MM.1S (cell line): ENCODE measurements around the gene FRG2B.
"Not testable (repeated sequence)": the region's sequence is repeated elsewhere in the genome, so short reads cannot be mapped to it uniquely, and the experiment has no call there.

Experiments
- DNase-seq: peaks from one replicate; pipeline ENCODE4 v3.0.0-alpha.2; 2015
- H2AFZ ChIP-seq: fragments of 300-600 bp; sonication (generic); 2 replicates; pipeline ENCODE4 v1.6.0; 2016; ENCODE audit warnings: antibody characterized with exemption, low read length
- H3F3A ChIP-seq: fragments of 300-600 bp; sonication (generic); 2 replicates; pipeline ENCODE4 v1.6.1; 2016; ENCODE audit warnings: mild to moderate bottlenecking, antibody characterized with exemption, low read length, moderate library complexity, mixed read lengths; ENCODE audit not compliant: insufficient read depth
- H3K27ac ChIP-seq: fragments of 300-600 bp; sonication (generic); 2 replicates; pipeline ENCODE4 v1.5.1; 2016; ENCODE audit warnings: mild to moderate bottlenecking, low read length
- H3K27me3 ChIP-seq: fragments of 300-600 bp; sonication (generic); replicated peaks from 2 replicates; pipeline ENCODE4 v1.6.0; 2016; ENCODE audit warnings: low read length; ENCODE audit not compliant: insufficient read depth
- H3K36me3 ChIP-seq: fragments of 300-600 bp; sonication (generic); replicated peaks from 2 replicates; pipeline ENCODE4 v1.6.1; 2016; ENCODE audit warnings: mild to moderate bottlenecking, low read length, mixed read lengths; ENCODE audit not compliant: insufficient read depth
- H3K4me1 ChIP-seq: fragments of 300-600 bp; sonication (generic); 2 replicates; pipeline ENCODE4 v1.6.1; 2016; ENCODE audit warnings: low read length, mixed read lengths
- H3K4me2 ChIP-seq: fragments of 300-600 bp; sonication (generic); 2 replicates; pipeline ENCODE4 v1.6.0; 2016; ENCODE audit warnings: low read depth, low read length
- H3K4me3 ChIP-seq: fragments of 300-600 bp; sonication (generic); 2 replicates; pipeline ENCODE4 v1.5.1; 2016; ENCODE audit warnings: low read length, mixed read lengths
- H3K79me2 ChIP-seq: fragments of 300-600 bp; sonication (generic); 2 replicates; pipeline ENCODE4 v1.6.1; 2016; ENCODE audit warnings: mixed run types, low read length, mixed read lengths
- H3K9ac ChIP-seq: fragments of 300-600 bp; sonication (generic); 2 replicates; pipeline ENCODE4 v1.6.1; 2016; ENCODE audit warnings: low read length, mixed read lengths
- H3K9me2 ChIP-seq: fragments of 300-600 bp; sonication (generic); replicated peaks from 2 replicates; pipeline ENCODE4 v1.6.1; 2016; ENCODE audit warnings: mild to moderate bottlenecking, low read length, mixed read lengths; ENCODE audit not compliant: insufficient read depth
- H3K9me3 ChIP-seq: fragments of 300-600 bp; sonication (generic); replicated peaks from 2 replicates; pipeline ENCODE4 v1.6.1; 2016; ENCODE audit warnings: mild to moderate bottlenecking, low read length, mixed read lengths; ENCODE audit not compliant: insufficient read depth
- H4K20me1 ChIP-seq: fragments of 300-600 bp; sonication (generic); 2 replicates; pipeline ENCODE4 v1.6.1; 2016; ENCODE audit warnings: mild to moderate bottlenecking, low read length, moderate library complexity, mixed read lengths; ENCODE audit not compliant: insufficient read depth
- EZH2 ChIP-seq: fragments of 300-600 bp; sonication (generic); optimal IDR thresholded peaks from 2 replicates; pipeline ENCODE3; 2017; ENCODE audit warnings: low read depth, mild to moderate bottlenecking, antibody characterized with exemption, low read length, mixed read lengths
- EZH2phosphoT487 ChIP-seq: fragments of 300-600 bp; sonication (generic); IDR thresholded peaks from 2 replicates; pipeline ENCODE4 v1.6.1; 2018; ENCODE audit warnings: antibody characterized with exemption, low read length
- TF ChIP-seq, protein P1 (sequence below): fragments of 300-600 bp; sonication (generic); IDR thresholded peaks from 2 replicates; pipeline ENCODE4 v1.5.1; 2016; ENCODE audit warnings: antibody characterized with exemption, low read length, mixed read lengths

Gene FRG2B

DNA sequence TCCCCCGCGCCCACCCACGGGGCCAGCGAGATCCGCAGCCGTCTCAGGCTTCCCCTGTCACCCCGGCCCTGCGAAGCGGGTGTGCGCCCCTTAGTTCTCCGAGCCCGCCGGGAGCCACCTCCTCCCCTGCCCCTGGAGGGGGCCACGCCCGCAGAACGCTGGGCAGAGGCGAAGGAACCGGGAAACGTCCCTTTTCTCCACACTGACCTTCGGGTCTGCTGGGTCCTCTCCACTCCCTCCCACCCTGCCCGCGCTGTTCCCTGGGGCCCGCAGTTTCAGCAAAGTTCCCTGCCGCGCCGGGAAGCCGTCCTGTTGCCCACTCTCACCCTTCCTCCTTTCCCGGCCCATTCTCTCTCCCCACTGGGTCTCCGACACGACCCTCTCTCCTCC lies 11.2 kb upstream of the FRG2B start:
- not testable (repeated sequence) for H3K4me1 ChIP-seq, H3K79me2 ChIP-seq, H4K20me1 ChIP-seq, H3K9me3 ChIP-seq, H2AFZ ChIP-seq, H3K4me3 ChIP-seq, H3K36me3 ChIP-seq, H3K27me3 ChIP-seq, H3K4me2 ChIP-seq, H3K27ac ChIP-seq, H3K9me2 ChIP-seq, H3K9ac ChIP-seq, DNase-seq, H3F3A ChIP-seq

DNA sequence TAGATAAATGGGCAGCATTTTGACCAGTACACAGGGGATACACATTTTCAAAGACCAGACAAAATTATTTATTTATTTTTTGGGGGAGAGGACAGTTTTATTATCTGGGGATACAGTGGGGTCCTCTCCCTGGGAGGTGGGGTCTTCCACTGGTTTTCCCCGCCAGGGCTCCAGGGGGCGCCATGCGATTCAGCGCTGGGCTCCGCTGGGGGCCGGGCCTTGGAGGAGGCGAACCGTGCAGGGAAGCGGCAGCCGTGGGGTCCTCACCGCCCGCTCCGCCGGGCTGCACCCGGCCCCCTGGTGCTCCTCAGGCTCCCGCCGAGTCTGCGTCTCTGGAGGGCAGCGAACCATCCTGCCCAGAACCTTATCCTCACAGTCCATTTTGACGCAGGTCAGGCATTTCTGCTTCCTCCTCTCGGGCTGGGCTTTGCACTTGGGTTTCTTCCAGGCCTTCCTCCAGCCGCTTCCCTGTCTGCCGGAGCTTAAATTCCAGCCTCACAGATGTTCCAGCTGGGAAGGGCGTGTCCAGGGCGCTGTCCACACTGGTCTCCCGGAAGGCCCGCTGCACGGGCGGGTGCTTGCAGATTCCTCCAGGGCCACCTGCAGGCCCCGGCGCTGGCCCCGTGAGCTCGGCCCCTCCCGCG lies 10.7 kb upstream of the FRG2B start:
- H3K79me2 ChIP-seq = not testable (repeated sequence)

DNA sequence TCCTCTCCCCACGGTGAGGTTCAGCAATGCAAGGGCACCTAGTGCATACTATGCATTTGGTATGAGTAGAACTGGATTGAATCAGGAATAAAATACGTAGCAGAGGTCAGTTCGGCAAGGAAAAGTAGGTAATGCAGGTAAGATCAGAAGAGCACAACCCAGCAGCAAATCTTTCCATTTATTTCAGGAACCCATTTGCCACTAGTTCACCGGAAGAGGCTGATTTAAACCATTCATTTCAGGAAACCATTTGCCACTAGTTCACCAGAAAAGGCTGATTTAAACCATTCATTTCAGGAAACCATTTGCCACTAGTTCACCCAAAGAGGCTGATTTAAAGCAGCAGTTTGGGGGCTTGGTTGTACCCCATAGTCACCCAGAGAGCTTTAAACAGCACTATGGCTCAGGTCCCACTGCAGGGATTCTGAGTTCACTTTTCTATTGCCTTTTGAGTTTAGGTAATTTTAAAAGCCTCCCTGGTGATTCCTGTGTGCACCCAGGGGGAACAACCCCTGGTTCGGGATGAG lies 4.2 kb upstream of the FRG2B start:
- H3K27ac ChIP-seq, H3K9me2 ChIP-seq, DNase-seq, H3K79me2 ChIP-seq, H3K36me3 ChIP-seq, H3K9me3 ChIP-seq, H3K4me1 ChIP-seq, H4K20me1 ChIP-seq, H3F3A ChIP-seq, H2AFZ ChIP-seq, H3K4me3 ChIP-seq, H3K4me2 ChIP-seq, H3K27me3 ChIP-seq, H3K9ac ChIP-seq: not testable (repeated sequence)

More for the DNA sequence above, 10.7 kb upstream of the FRG2B start:
- H3K4me2 ChIP-seq, H3K9me3 ChIP-seq, H4K20me1 ChIP-seq, H3F3A ChIP-seq, H3K27ac ChIP-seq, H3K9ac ChIP-seq, H2AFZ ChIP-seq, H3K4me1 ChIP-seq, DNase-seq, H3K9me2 ChIP-seq, H3K4me3 ChIP-seq, H3K36me3 ChIP-seq, H3K27me3 ChIP-seq: not testable (repeated sequence)

DNA sequence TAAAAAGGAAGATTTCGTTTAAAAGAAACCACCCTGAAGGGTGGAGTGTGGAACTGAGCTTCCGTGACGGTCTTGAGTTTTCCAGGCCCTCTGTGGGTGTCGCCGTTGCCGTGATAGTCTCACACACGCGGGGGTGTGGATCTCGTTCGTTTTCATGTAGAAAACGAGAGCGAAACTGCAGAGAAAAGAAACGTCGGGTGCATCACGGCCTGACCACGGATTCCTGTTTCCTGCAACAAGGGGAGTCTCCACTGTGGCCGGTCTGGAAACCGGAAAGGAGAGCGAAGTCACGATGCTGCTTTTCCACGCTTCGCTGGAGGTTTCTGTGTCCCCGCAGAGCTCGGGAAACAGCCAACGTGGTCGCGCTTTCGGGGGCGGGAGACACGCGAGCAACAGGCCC lies 4.1 kb downstream of the FRG2B start:
- H3K9me2 ChIP-seq, H3K36me3 ChIP-seq, H3K27me3 ChIP-seq, H3K27ac ChIP-seq, H3K4me1 ChIP-seq, H3K79me2 ChIP-seq, DNase-seq, H4K20me1 ChIP-seq, H3F3A ChIP-seq, H3K9me3 ChIP-seq, H3K4me2 ChIP-seq, H3K9ac ChIP-seq, H2AFZ ChIP-seq, H3K4me3 ChIP-seq: not testable (repeated sequence)

DNA sequence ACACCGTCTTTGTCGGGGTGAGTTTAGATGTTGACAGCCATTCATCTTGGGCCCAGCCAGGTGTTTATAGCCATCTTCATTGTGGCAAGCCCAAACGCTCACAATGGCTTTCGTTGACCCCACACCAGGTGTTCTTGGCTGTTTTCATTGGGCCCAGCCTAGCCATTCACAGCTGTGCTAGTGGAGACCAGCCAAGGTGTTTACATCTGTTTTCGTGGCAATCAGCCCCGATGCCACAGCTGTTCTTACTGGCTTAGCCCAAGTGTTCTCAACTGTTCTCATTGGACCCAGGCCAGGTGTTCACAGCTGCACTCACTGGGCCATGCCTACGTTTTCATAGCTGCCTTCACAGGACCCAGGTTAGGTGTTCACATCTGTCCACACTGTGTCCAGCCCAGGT lies 7.7 kb downstream of the FRG2B start:
- no peaks in the 10 kb centered on the region for H3K27me3 ChIP-seq
- no peaks in the 10 kb centered on the region for H3K36me3 ChIP-seq
- no peak overlapping the region for H3K4me3 ChIP-seq
- no peak overlapping the region for H3K9ac ChIP-seq
- H3K9me2 ChIP-seq = no peaks in the 10 kb centered on the region
- no peaks in the 10 kb centered on the region for H4K20me1 ChIP-seq
- no peak for TF ChIP-seq EZH2phosphoT487
- TF ChIP-seq, protein P1, sequence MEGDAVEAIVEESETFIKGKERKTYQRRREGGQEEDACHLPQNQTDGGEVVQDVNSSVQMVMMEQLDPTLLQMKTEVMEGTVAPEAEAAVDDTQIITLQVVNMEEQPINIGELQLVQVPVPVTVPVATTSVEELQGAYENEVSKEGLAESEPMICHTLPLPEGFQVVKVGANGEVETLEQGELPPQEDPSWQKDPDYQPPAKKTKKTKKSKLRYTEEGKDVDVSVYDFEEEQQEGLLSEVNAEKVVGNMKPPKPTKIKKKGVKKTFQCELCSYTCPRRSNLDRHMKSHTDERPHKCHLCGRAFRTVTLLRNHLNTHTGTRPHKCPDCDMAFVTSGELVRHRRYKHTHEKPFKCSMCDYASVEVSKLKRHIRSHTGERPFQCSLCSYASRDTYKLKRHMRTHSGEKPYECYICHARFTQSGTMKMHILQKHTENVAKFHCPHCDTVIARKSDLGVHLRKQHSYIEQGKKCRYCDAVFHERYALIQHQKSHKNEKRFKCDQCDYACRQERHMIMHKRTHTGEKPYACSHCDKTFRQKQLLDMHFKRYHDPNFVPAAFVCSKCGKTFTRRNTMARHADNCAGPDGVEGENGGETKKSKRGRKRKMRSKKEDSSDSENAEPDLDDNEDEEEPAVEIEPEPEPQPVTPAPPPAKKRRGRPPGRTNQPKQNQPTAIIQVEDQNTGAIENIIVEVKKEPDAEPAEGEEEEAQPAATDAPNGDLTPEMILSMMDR = no peak
- no peak for TF ChIP-seq EZH2
- no peaks in the 10 kb centered on the region for H3F3A ChIP-seq
- H3K4me2 ChIP-seq = no peak overlapping the region
- H3K79me2 ChIP-seq = no peaks in the 10 kb centered on the region
- H3K27ac ChIP-seq = no peak overlapping the region
- H3K4me1 ChIP-seq = no peaks in the 10 kb centered on the region
- H2AFZ ChIP-seq = no peak overlapping the region
- H3K9me3 ChIP-seq = no peaks in the 10 kb centered on the region
- DNase-seq = peak; percentile 8
